Mesenchymal stem cell (in vitro differentiated cells and primary cell): ENCODE results near the gene CCND2.

Experiments
- DNase-seq: peaks from one replicate; pipeline ENCODE4 v3.0.0-alpha.2; 2013
- H2AFZ ChIP-seq: one replicate; pipeline ENCODE4 v1.6.1; 2013; ENCODE audit warnings: low read depth, mild to moderate bottlenecking, control low read depth, inconsistent platforms, low read length, moderate library complexity
- H2AK5ac ChIP-seq: 2 replicates; pipeline ENCODE4 v1.6.1; 2013; ENCODE audit warnings: low read length, moderate library complexity, mild to moderate bottlenecking, inconsistent platforms; ENCODE audit not compliant: severe bottlenecking
- H2BK120ac ChIP-seq: one replicate; pipeline ENCODE4 v1.6.1; 2013; ENCODE audit warnings: low read depth, mild to moderate bottlenecking, inconsistent platforms, low read length, moderate library complexity
- H2BK12ac ChIP-seq, 2 experiments: one replicate each; pipeline ENCODE4 v1.6.1; 2013; ENCODE audit warnings: inconsistent platforms in 2 of 2, low read length in 2 of 2, mild to moderate bottlenecking in 2 of 2, moderate library complexity in 2 of 2, control low read depth in 1 of 2
- H2BK15ac ChIP-seq: one replicate; pipeline ENCODE4 v1.6.1; 2013; ENCODE audit warnings: mild to moderate bottlenecking, low read depth, inconsistent platforms; ENCODE audit not compliant: poor library complexity, severe bottlenecking
- H2BK5ac ChIP-seq: 2 replicates; pipeline ENCODE4 v1.6.1; 2013; ENCODE audit warnings: low read depth, mild to moderate bottlenecking, low read length, control low read depth, inconsistent platforms; ENCODE audit not compliant: poor library complexity, severe bottlenecking
- H3K14ac ChIP-seq, 2 experiments: one replicate each; pipeline ENCODE4 v1.6.1; 2013; ENCODE audit warnings: inconsistent platforms in 2 of 2, low read length in 2 of 2, control low read depth in 1 of 2, mild to moderate bottlenecking in 1 of 2, moderate library complexity in 1 of 2
- H3K18ac ChIP-seq, 2 experiments: one replicate each; pipeline ENCODE4 v1.6.1; 2013; ENCODE audit warnings: inconsistent platforms in 2 of 2, low read length in 2 of 2, control low read depth in 1 of 2, low read depth in 1 of 2, mild to moderate bottlenecking in 1 of 2
- H3K23ac ChIP-seq, 2 experiments: one replicate each; pipeline ENCODE4 v1.6.1; 2013; ENCODE audit warnings: inconsistent platforms in 2 of 2, low read length in 2 of 2, mild to moderate bottlenecking in 2 of 2, moderate library complexity in 2 of 2, control low read depth in 1 of 2
- H3K27ac ChIP-seq: 2 replicates; pipeline ENCODE4 v1.5.1; 2013; ENCODE audit warnings: mild to moderate bottlenecking, moderate library complexity, low read length, control low read depth, inconsistent platforms; ENCODE audit not compliant: poor library complexity, severe bottlenecking
- H3K27me3 ChIP-seq, 2 experiments: 2 replicates each; pipeline versions ENCODE4 v1.6.1 to v1.7.0; 2013; ENCODE audit warnings: low read length in 2 of 2, mild to moderate bottlenecking in 2 of 2, moderate library complexity in 2 of 2, control low read depth in 1 of 2, inconsistent platforms in 1 of 2; ENCODE audit not compliant: control insufficient read depth in 1 of 2, insufficient read depth in 1 of 2
- H3K36me3 ChIP-seq, 2 experiments: 2 replicates each; pipeline versions ENCODE4 v1.6.1 to v1.7.0; 2013; ENCODE audit warnings: low read length in 2 of 2, control low read depth in 1 of 2, inconsistent platforms in 1 of 2, low read depth in 1 of 2, mild to moderate bottlenecking in 1 of 2; ENCODE audit not compliant: insufficient read depth in 2 of 2, control insufficient read depth in 1 of 2
- H3K4ac ChIP-seq, 2 experiments: one replicate each; pipeline ENCODE4 v1.6.1; 2013; ENCODE audit warnings: inconsistent platforms in 2 of 2, low read length in 2 of 2, mild to moderate bottlenecking in 2 of 2, moderate library complexity in 2 of 2, control low read depth in 1 of 2, low read depth in 1 of 2
- H3K4me1 ChIP-seq: 2 replicates; pipeline ENCODE4 v1.6.1; 2013; ENCODE audit warnings: low read depth, low read length, control low read depth; ENCODE audit not compliant: control insufficient read depth, insufficient read depth
- H3K4me2 ChIP-seq: 2 replicates; pipeline ENCODE4 v1.6.1; 2013; ENCODE audit warnings: low read length, mild to moderate bottlenecking, inconsistent platforms; ENCODE audit not compliant: poor library complexity, severe bottlenecking
- H3K4me3 ChIP-seq, 2 experiments: 2 replicates each; pipeline versions ENCODE4 v1.5.1 to v1.7.0; 2013; ENCODE audit warnings: low read length in 2 of 2, mild to moderate bottlenecking in 2 of 2, control low read depth in 1 of 2, low read depth in 1 of 2; ENCODE audit not compliant: insufficient read depth in 1 of 2
- H3K79me1 ChIP-seq: replicated peaks from 2 replicates; pipeline ENCODE4 v1.6.1; 2013; ENCODE audit warnings: mild to moderate bottlenecking, control low read depth, low read length, inconsistent platforms; ENCODE audit not compliant: poor library complexity, severe bottlenecking
- H3K9ac ChIP-seq: 2 replicates; pipeline ENCODE4 v1.7.0; 2013; ENCODE audit warnings: mild to moderate bottlenecking, low read length, moderate library complexity
- H3K9me3 ChIP-seq: 2 replicates; pipeline ENCODE4 v1.7.0; 2013; ENCODE audit warnings: mild to moderate bottlenecking, low read length; ENCODE audit not compliant: control insufficient read depth
- H4K8ac ChIP-seq: one replicate; pipeline ENCODE4 v1.6.1; 2013; ENCODE audit warnings: inconsistent platforms, mild to moderate bottlenecking, low read length, moderate library complexity
- H4K91ac ChIP-seq: one replicate; pipeline ENCODE4 v1.6.1; 2013; ENCODE audit warnings: mild to moderate bottlenecking, low read length, inconsistent platforms
- WGBS: methylation state at CpG from one replicate; pipeline ENCODE4 v1.1.7; 2013; ENCODE audit warnings: mixed read lengths; 5-methylcytosine and 5-hydroxymethylcytosine counted together

Gene CCND2

GRCh38 chr12:4282892-4283511 lies 9.4 kb downstream of the CCND2 start:
- no peak overlapping the region for H2BK12ac ChIP-seq
- H4K91ac ChIP-seq = no peak overlapping the region
- peaks cover 36% of the 10 kb centered on the region for H3K79me1 ChIP-seq
- no peaks in the 10 kb centered on the region for H3K9me3 ChIP-seq
- no peak overlapping the region for H3K27ac ChIP-seq
- no peak for DNase-seq
- H3K36me3 ChIP-seq = peaks cover 78 to 84% of the 10 kb centered on the region in 2 experiments
- no peak overlapping the region for H3K18ac ChIP-seq
- no peak overlapping the region for H2BK120ac ChIP-seq
- 75% methylated on average over 10 of the region's 12 CpGs for WGBS
- H2BK15ac ChIP-seq = no peak overlapping the region
- no peak overlapping the region for H3K4ac ChIP-seq
- no peak overlapping the region for H4K8ac ChIP-seq
- peaks cover 3 to 16% of the 10 kb centered on the region in 2 experiments for H3K27me3 ChIP-seq
- H3K4me3 ChIP-seq = no peak overlapping the region
- H2AK5ac ChIP-seq = no peak overlapping the region
- no peak overlapping the region for H3K4me2 ChIP-seq
- no peak overlapping the region for H2AFZ ChIP-seq
- H3K9ac ChIP-seq = no peak overlapping the region
- peaks cover 6% of the 10 kb centered on the region for H3K4me1 ChIP-seq
- H3K14ac ChIP-seq = no peak overlapping the region
- H3K23ac ChIP-seq = no peak overlapping the region
- no peak overlapping the region for H2BK5ac ChIP-seq

- no peak overlapping the region for H3K27ac ChIP-seq
- H3K27me3 ChIP-seq = peaks cover 3 to 16% of the 10 kb centered on the region in 2 experiments
- peaks cover 82 to 83% of the 10 kb centered on the region in 2 experiments for H3K36me3 ChIP-seq
- H3K23ac ChIP-seq = no peak overlapping the region
- no peak overlapping the region for H3K4me3 ChIP-seq
- H2BK12ac ChIP-seq = no peak overlapping the region
- H2AFZ ChIP-seq = no peak overlapping the region
- no peak for DNase-seq
- peaks cover 40% of the 10 kb centered on the region for H3K79me1 ChIP-seq
- WGBS = 90% methylated on average over 12 of the region's 12 CpGs
- no peak overlapping the region for H3K14ac ChIP-seq
- H3K4me2 ChIP-seq = no peak overlapping the region
- no peak overlapping the region for H2BK5ac ChIP-seq
- no peak overlapping the region for H2AK5ac ChIP-seq
- no peak overlapping the region for H3K18ac ChIP-seq
- no peak overlapping the region for H2BK15ac ChIP-seq
- peaks cover 10% of the 10 kb centered on the region for H3K4me1 ChIP-seq
- no peak overlapping the region for H3K9ac ChIP-seq
- no peak overlapping the region for H4K91ac ChIP-seq
- H3K4ac ChIP-seq = no peak overlapping the region
- H3K9me3 ChIP-seq = no peaks in the 10 kb centered on the region
- H4K8ac ChIP-seq = no peak overlapping the region
- H2BK120ac ChIP-seq = no peak overlapping the region
Measured at GRCh38 chr12:4283512-4284255, 10.1 kb downstream of the CCND2 start.

DNA sequence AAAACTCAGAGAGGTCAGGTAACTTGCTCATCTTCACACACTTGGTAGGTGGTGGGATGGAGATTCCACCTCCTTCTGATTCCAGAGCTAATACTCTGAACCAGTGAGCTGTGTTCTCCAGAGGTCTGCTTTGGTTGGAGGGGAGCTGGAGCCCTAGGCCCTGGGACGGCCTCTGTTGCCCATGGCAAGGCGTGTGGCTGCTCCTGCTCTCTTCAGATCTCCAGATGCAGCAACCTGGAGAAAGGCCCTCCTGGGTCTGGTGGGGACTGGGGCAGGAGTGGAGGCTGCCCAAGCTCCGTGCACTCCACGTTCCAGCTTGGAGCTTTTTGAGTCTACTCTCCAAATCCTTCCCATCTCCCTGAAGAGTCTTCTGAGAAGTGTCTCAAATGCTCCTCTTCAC lies 10.7 kb downstream of the CCND2 start:
- Histone ChIP-seq H2BK15ac (no peak overlapping the region), H4K8ac (no peak overlapping the region), H3K27ac (no peak overlapping the region), H3K4ac (no peak overlapping the region), H2BK120ac (no peak overlapping the region), H2AK5ac (no peak overlapping the region), H3K27me3 (peaks cover 3 to 16% of the 10 kb centered on the region in 2 experiments), H3K23ac (no peak overlapping the region), H3K14ac (no peak overlapping the region), H4K91ac (no peak overlapping the region), H3K18ac (no peak overlapping the region), H3K4me1 (peaks cover 12% of the 10 kb centered on the region), H3K4me3 (no peak overlapping the region), H2BK5ac (no peak overlapping the region), H3K36me3 (peaks cover 83 to 86% of the 10 kb centered on the region in 2 experiments), H2BK12ac (no peak overlapping the region), H3K4me2 (no peak overlapping the region), H3K79me1 (peaks cover 38% of the 10 kb centered on the region), H3K9me3 (no peaks in the 10 kb centered on the region), H2AFZ (no peak overlapping the region), H3K9ac (no peak overlapping the region)
- WGBS = 93% methylated on average over 4 of the region's 4 CpGs
- no peak for DNase-seq

GRCh38 chr12:4285070-4285469 lies 11.5 kb downstream of the CCND2 start:
- no peak overlapping the region for H4K91ac ChIP-seq
- H3K36me3 ChIP-seq = peaks cover 84 to 91% of the 10 kb centered on the region in 2 experiments
- H2BK12ac ChIP-seq = no peak overlapping the region
- no peaks in the 10 kb centered on the region for H3K9me3 ChIP-seq
- H2AFZ ChIP-seq = no peak overlapping the region
- no peak overlapping the region for H3K9ac ChIP-seq
- H2AK5ac ChIP-seq = no peak overlapping the region
- no peak overlapping the region for H2BK15ac ChIP-seq
- no peak overlapping the region for H4K8ac ChIP-seq
- no peak overlapping the region for H3K18ac ChIP-seq
- H3K4me3 ChIP-seq = no peak overlapping the region
- peaks cover 12% of the 10 kb centered on the region for H3K4me1 ChIP-seq
- H3K79me1 ChIP-seq = peaks cover 37% of the 10 kb centered on the region
- WGBS = 89% methylated on average over 4 of the region's 8 CpGs
- no peak overlapping the region for H3K4ac ChIP-seq
- no peak overlapping the region for H3K14ac ChIP-seq
- no peak overlapping the region for H3K27ac ChIP-seq
- DNase-seq = no peak
- no peak overlapping the region for H2BK120ac ChIP-seq
- H3K27me3 ChIP-seq = peaks cover 3 to 18% of the 10 kb centered on the region in 2 experiments
- H2BK5ac ChIP-seq = no peak overlapping the region
- no peak overlapping the region for H3K4me2 ChIP-seq
- no peak overlapping the region for H3K23ac ChIP-seq
